GM06990 (cell line): ENCODE data around the gene FTO.

Experiments used
- DNase-seq: peaks from one replicate; pipeline ENCODE4 v3.0.0-alpha.2; 2011; ENCODE audit not compliant: insufficient read length; ENCODE audit errors: extremely low read depth
- H3K27me3 ChIP-seq: replicated peaks from 2 replicates; pipeline ENCODE4 v1.6.0; 2011; ENCODE audit warnings: low read length; ENCODE audit not compliant: control insufficient read depth, insufficient read depth
- H3K36me3 ChIP-seq: 2 replicates; pipeline ENCODE4 v1.5.1; 2011; ENCODE audit warnings: low read length; ENCODE audit not compliant: control insufficient read depth, insufficient read depth
- H3K4me3 ChIP-seq: replicated peaks from 2 replicates; pipeline ENCODE4 v1.5.1; 2011; ENCODE audit warnings: low read depth, mild to moderate bottlenecking, control low read depth, low read length
- CTCF ChIP-seq: IDR thresholded peaks from 2 replicates; pipeline ENCODE4 v1.5.1; 2011; ENCODE audit warnings: low read length, control low read depth, mild to moderate bottlenecking, inconsistent platforms; ENCODE audit not compliant: insufficient read depth, poor library complexity, severe bottlenecking

The FTO gene

GRCh38 chr16:53745086-53745485, 41.1 kb downstream of the FTO start:
- DNase-seq = no peak
- Histone ChIP-seq H3K36me3 (no peaks in the 10 kb centered on the region), H3K4me3 (no peak overlapping the region), H3K27me3 (no peaks in the 10 kb centered on the region)
- TF ChIP-seq CTCF = no peak

GRCh38 chr16:53745753-53746266, 41.9 kb downstream of the FTO start:
- no peaks in the 10 kb centered on the region for H3K27me3 ChIP-seq
- no peak for DNase-seq
- no peaks in the 10 kb centered on the region for H3K36me3 ChIP-seq
- no peak for TF ChIP-seq CTCF
- no peak overlapping the region for H3K4me3 ChIP-seq

GRCh38 chr16:53752560-53752959, 48.6 kb downstream of the FTO start:
- no peak for DNase-seq
- no peaks in the 10 kb centered on the region for H3K27me3 ChIP-seq
- H3K36me3 ChIP-seq = no peaks in the 10 kb centered on the region
- TF ChIP-seq CTCF = no peak
- H3K4me3 ChIP-seq = no peak overlapping the region

GRCh38 chr16:53753431-53753830, 49.5 kb downstream of the FTO start:
- no peak for DNase-seq
- H3K27me3 ChIP-seq = no peaks in the 10 kb centered on the region
- no peak for TF ChIP-seq CTCF

GRCh38 chr16:53755026-53755910, 51.3 kb downstream of the FTO start:
- Histone ChIP-seq H3K36me3 (no peaks in the 10 kb centered on the region), H3K27me3 (no peaks in the 10 kb centered on the region), H3K4me3 (no peak overlapping the region)
- no peak for TF ChIP-seq CTCF
- no peak for DNase-seq

More at GRCh38 chr16:53753431-53753830, 49.5 kb downstream of the FTO start:
- Histone ChIP-seq H3K36me3 (no peaks in the 10 kb centered on the region), H3K4me3 (no peak overlapping the region)
